ENCODE data around the gene DMRT3.

The DMRT3 gene

GRCh38 chr9:976258-976942, at the start of gene DMRT3:
Gene DMRT3 (plus strand): TSS chr9:976655. CDS start chr9:977002, 347 bp downstream.
- DNase-seq, result no peak
- in situ Hi-C loops (cut with HindIII; ENCODE audit: low pct_ligation_motif_present, low pct_unique_long_range_greater_than_20kb, low sequenced_read_pairs), result no loop called here

GRCh38 chr9:926976-927375, 49.5 kb upstream of the DMRT3 start:
- no peak for DNase-seq
- in situ Hi-C loops (cut with HindIII; ENCODE audit: low pct_ligation_motif_present, low pct_unique_long_range_greater_than_20kb, low sequenced_read_pairs), result no loop called here

- DNase-seq, result peak; percentile 59
- in situ Hi-C loops (cut with HindIII; ENCODE audit: low pct_ligation_motif_present, low pct_unique_long_range_greater_than_20kb, low sequenced_read_pairs), result no loop called here
Observed at GRCh38 chr9:928363-929042, 48.0 kb upstream of the DMRT3 start.

- in situ Hi-C loops (cut with HindIII; ENCODE audit: low pct_ligation_motif_present, low pct_unique_long_range_greater_than_20kb, low sequenced_read_pairs), result no loop called here
- no peak for DNase-seq
Observed at GRCh38 chr9:929719-930118, 46.7 kb upstream of the DMRT3 start.

GRCh38 chr9:933356-933755, 43.1 kb upstream of the DMRT3 start:
- DNase-seq, result no peak
- in situ Hi-C loops (cut with HindIII; ENCODE audit: low pct_ligation_motif_present, low pct_unique_long_range_greater_than_20kb, low sequenced_read_pairs), result no loop called here

- in situ Hi-C loops (cut with HindIII; ENCODE audit: low pct_ligation_motif_present, low pct_unique_long_range_greater_than_20kb, low sequenced_read_pairs), result no loop called here
- DNase-seq, result no peak
Observed at GRCh38 chr9:935348-935965, 41.0 kb upstream of the DMRT3 start.

- in situ Hi-C loops (cut with HindIII; ENCODE audit: low pct_ligation_motif_present, low pct_unique_long_range_greater_than_20kb, low sequenced_read_pairs), result no loop called here
Observed at GRCh38 chr9:942805-943580, 33.5 kb upstream of the DMRT3 start.

GRCh38 chr9:947985-948384, 28.5 kb upstream of the DMRT3 start:
- in situ Hi-C loops (cut with HindIII; ENCODE audit: low pct_ligation_motif_present, low pct_unique_long_range_greater_than_20kb, low sequenced_read_pairs), result no loop called here
- no peak for DNase-seq

More at GRCh38 chr9:942805-943580, 33.5 kb upstream of the DMRT3 start:
- DNase-seq, result no peak

- in situ Hi-C loops (cut with HindIII; ENCODE audit: low pct_ligation_motif_present, low pct_unique_long_range_greater_than_20kb, low sequenced_read_pairs), result no loop called here
- no peak for DNase-seq
Observed at GRCh38 chr9:948497-948896, 28.0 kb upstream of the DMRT3 start.

GRCh38 chr9:950139-950538, 26.3 kb upstream of the DMRT3 start:
- in situ Hi-C loops (cut with HindIII; ENCODE audit: low pct_ligation_motif_present, low pct_unique_long_range_greater_than_20kb, low sequenced_read_pairs), result no loop called here
- no peak for DNase-seq

GRCh38 chr9:952546-952945, 23.9 kb upstream of the DMRT3 start:
- DNase-seq, result no peak
- in situ Hi-C loops (cut with HindIII; ENCODE audit: low pct_ligation_motif_present, low pct_unique_long_range_greater_than_20kb, low sequenced_read_pairs), result no loop called here

GRCh38 chr9:959105-959504, 17.4 kb upstream of the DMRT3 start:
- no peak for DNase-seq
- in situ Hi-C loops (cut with HindIII; ENCODE audit: low pct_ligation_motif_present, low pct_unique_long_range_greater_than_20kb, low sequenced_read_pairs), result no loop called here

- DNase-seq, result no peak
- in situ Hi-C loops (cut with HindIII; ENCODE audit: low pct_ligation_motif_present, low pct_unique_long_range_greater_than_20kb, low sequenced_read_pairs), result no loop called here
Observed at GRCh38 chr9:959914-960313, 16.5 kb upstream of the DMRT3 start.

GRCh38 chr9:962023-962422, 14.4 kb upstream of the DMRT3 start:
- in situ Hi-C loops (cut with HindIII; ENCODE audit: low pct_ligation_motif_present, low pct_unique_long_range_greater_than_20kb, low sequenced_read_pairs), result no loop called here
- no peak for DNase-seq

- in situ Hi-C loops (cut with HindIII; ENCODE audit: low pct_ligation_motif_present, low pct_unique_long_range_greater_than_20kb, low sequenced_read_pairs), result no loop called here
- DNase-seq, result no peak
Observed at GRCh38 chr9:965497-965896, 11.0 kb upstream of the DMRT3 start.

GRCh38 chr9:966870-967269, 9.6 kb upstream of the DMRT3 start:
- in situ Hi-C loops (cut with HindIII; ENCODE audit: low pct_ligation_motif_present, low pct_unique_long_range_greater_than_20kb, low sequenced_read_pairs), result no loop called here
- DNase-seq, result no peak

GRCh38 chr9:967436-967835, 9.0 kb upstream of the DMRT3 start:
- in situ Hi-C loops (cut with HindIII; ENCODE audit: low pct_ligation_motif_present, low pct_unique_long_range_greater_than_20kb, low sequenced_read_pairs), result no loop called here
- DNase-seq, result no peak

GRCh38 chr9:967903-968641, 8.4 kb upstream of the DMRT3 start:
- in situ Hi-C loops (cut with HindIII; ENCODE audit: low pct_ligation_motif_present, low pct_unique_long_range_greater_than_20kb, low sequenced_read_pairs), result no loop called here
- no peak for DNase-seq

Data from ACHN (cell line).